K562 (cell line): Measurements from ENCODE around the gene DCN. TPM values are rescaled to one million over a fixed set of nuclear protein-coding genes. Genes with fewer than 3 reads are reported as not detected.

ENCODE experiments used
- ATAC-seq: fragments of 200-7000 bp; cut with Tn5 transposase; 3 replicates; pipeline ENCODE4 v1.9.1; 2020; ENCODE audit warnings: moderate library complexity
- BruUV-seq: library from RNA; stranded (reverse); fragments of 400-500 nt; replicated peaks from 2 replicates; lab custom pipeline; 2021; lab: Mats Ljungman, UMichigan
- CTCF ChIA-PET: fragments of 300-600 bp; formaldehyde crosslinking; extraction: SDS; loops from one replicate; lab custom pipeline; 2021; ENCODE audit warnings: low intra/inter-chr PET ratio; lab: Yijun Ruan, JAX
- POLR2A ChIA-PET: fragments of 300-600, 350-650 bp; sonication (Branson Sonifier 250); formaldehyde crosslinking; extraction: SDS; loops from one replicate; lab custom pipeline; 2021; ENCODE audit warnings: antibody characterized with exemption, inconsistent platforms; lab: Yijun Ruan, JAX
- DNase-seq, 4 experiments: peaks; one replicate each; pipeline versions ENCODE4 v3.0.0 to v3.0.0-alpha.2; 2011 to 2018; ENCODE audit warnings: low spot score in 3 of 4, mixed read lengths in 3 of 4; ENCODE audit errors: extremely low read depth in 1 of 4
- FAIRE-seq: peaks from 2 replicates; lab custom pipeline; 2011; peaks lifted over from hg19 to GRCh38; lab: Jason Lieb, UNC
- H2AFZ ChIP-seq: 2 replicates; pipeline ENCODE4 v1.6.0; 2011; ENCODE audit warnings: low read depth, low read length, control low read depth, inconsistent platforms
- H3K27ac ChIP-seq: fragments of 200-600 bp; 3 replicates; pipeline ENCODE4 v1.8.0; 2011; ENCODE audit warnings: low read depth, mild to moderate bottlenecking, control low read depth, inconsistent platforms, low read length, moderate library complexity, mixed read lengths; ENCODE audit errors: extremely low read depth
- H3K27me3 ChIP-seq, 2 experiments: fragments of 300-600 bp in 1 of 2; 2 replicates in 1 of 2; 3 replicates in 1 of 2; pipeline versions ENCODE4 v1.6.0 to v1.8.0; 2011; ENCODE audit warnings: inconsistent platforms in 2 of 2, low read length in 2 of 2, mild to moderate bottlenecking in 1 of 2, mixed read lengths in 1 of 2, moderate library complexity in 1 of 2; ENCODE audit not compliant: control insufficient read depth in 2 of 2, insufficient read depth in 2 of 2
- H3K36me3 ChIP-seq: fragments of 300-600 bp; 3 replicates; pipeline ENCODE4 v1.8.0; 2011; ENCODE audit warnings: mild to moderate bottlenecking, low read length, inconsistent platforms; ENCODE audit not compliant: control insufficient read depth, insufficient read depth
- H3K4me1 ChIP-seq, 2 experiments: fragments of 200-600 bp in 1 of 2; replicated peaks in 1 of 2; 2 replicates in 1 of 2; 3 replicates in 1 of 2; pipeline versions ENCODE4 v1.5.1 to v1.8.0; 2011; ENCODE audit warnings: inconsistent platforms in 2 of 2, low read length in 2 of 2, mild to moderate bottlenecking in 1 of 2, mixed read lengths in 1 of 2, moderate library complexity in 1 of 2; ENCODE audit not compliant: control insufficient read depth in 2 of 2, insufficient read depth in 2 of 2
- H3K4me2 ChIP-seq: 2 replicates; pipeline ENCODE4 v1.6.1; 2011; ENCODE audit warnings: low read length, control low read depth, inconsistent platforms, mixed read lengths; ENCODE audit not compliant: insufficient read depth
- H3K4me3 ChIP-seq: fragments of 200-600 bp; sonication (generic), shearing (Covaris generic); 2 replicates; pipeline ENCODE4 v1.5.1; 2016; ENCODE audit warnings: control low read depth, inconsistent platforms
- H3K79me2 ChIP-seq: fragments of 200-600 bp; 3 replicates; pipeline ENCODE4 v1.8.0; 2011; ENCODE audit warnings: low read length, inconsistent platforms; ENCODE audit not compliant: control insufficient read depth, insufficient read depth
- H3K9ac ChIP-seq, 2 experiments: 2 replicates each; pipeline versions ENCODE4 v1.6.0 to v1.6.1; 2011; ENCODE audit warnings: low read depth in 2 of 2, low read length in 2 of 2, control low read depth in 1 of 2, inconsistent platforms in 1 of 2, mild to moderate bottlenecking in 1 of 2, mixed read lengths in 1 of 2; ENCODE audit not compliant: insufficient read depth in 1 of 2
- H3K9me1 ChIP-seq: one replicate; pipeline ENCODE4 v1.6.0; 2011; ENCODE audit warnings: inconsistent platforms, mild to moderate bottlenecking, low read length, moderate library complexity; ENCODE audit not compliant: control insufficient read depth, insufficient read depth
- H3K9me3 ChIP-seq: replicated peaks from 2 replicates; pipeline ENCODE4 v1.5.1; 2011; ENCODE audit warnings: low read depth, low read length, inconsistent platforms; ENCODE audit not compliant: control insufficient read depth, insufficient read depth
- H4K20me1 ChIP-seq: replicated peaks from 2 replicates; pipeline ENCODE4 v1.6.1; 2011; ENCODE audit warnings: low read length, inconsistent platforms, mixed read lengths; ENCODE audit not compliant: control insufficient read depth, insufficient read depth
- ADNP ChIP-seq: fragments of 200-800 bp; sonication (Bioruptor generic); IDR thresholded peaks from 2 replicates; pipeline ENCODE4 v1.6.1; 2016; ENCODE audit warnings: missing genetic modification characterization, missing compliant biosample characterization
- ARID1B ChIP-seq: fragments of 450-650 bp; IDR thresholded peaks from 2 replicates; pipeline ENCODE4 v1.6.1; 2016; ENCODE audit warnings: antibody characterized with exemption, mild to moderate bottlenecking, inconsistent platforms
- BACH1 ChIP-seq: fragments of 200-800 bp; sonication (Bioruptor generic); IDR thresholded peaks from 2 replicates; pipeline ENCODE4 v1.6.1; 2016; ENCODE audit warnings: missing genetic modification characterization, missing compliant biosample characterization
- BCL6 ChIP-seq: fragments of 250-450 bp; sonication (Bioruptor Pico); IDR thresholded peaks from 2 replicates; pipeline ENCODE4 v1.4.0; 2020
- ETS1 ChIP-seq: conservative IDR thresholded peaks from 2 replicates; pipeline ENCODE4 v1.6.1; 2011; ENCODE audit warnings: low read depth, mild to moderate bottlenecking, low read length; ENCODE audit not compliant: control insufficient read depth
- FOXJ3 ChIP-seq: sonication (generic); formaldehyde crosslinking; IDR thresholded peaks from 2 replicates; pipeline ENCODE4 v1.4.0; 2020; ENCODE audit warnings: mild to moderate bottlenecking, missing genetic modification reagents
- HDAC3 ChIP-seq: fragments of 450-650 bp; IDR thresholded peaks from 2 replicates; pipeline ENCODE4 v1.6.1; 2018; ENCODE audit warnings: borderline replicate concordance, mild to moderate bottlenecking, moderate library complexity; ENCODE audit not compliant: partially characterized antibody
- HMG20A ChIP-seq: fragments of 450-650 bp; formaldehyde crosslinking; conservative IDR thresholded peaks from 2 replicates; pipeline ENCODE4 v1.4.0; 2020; ENCODE audit warnings: mild to moderate bottlenecking, mixed read lengths
- KDM4B ChIP-seq, 2 experiments: fragments of 450-650 bp in 1 of 2; sonication (generic) in 1 of 2; IDR thresholded peaks; 2 replicates each; pipeline ENCODE4 v1.6.1; 2016 to 2017; ENCODE audit warnings: borderline replicate concordance in 2 of 2, antibody characterized with exemption in 1 of 2, low read depth in 1 of 2, mild to moderate bottlenecking in 1 of 2
- KLF6 ChIP-seq: fragments of 250-450 bp; sonication (Bioruptor Pico); IDR thresholded peaks from 2 replicates; pipeline ENCODE4 v1.4.0; 2020; ENCODE audit warnings: mild to moderate bottlenecking, moderate library complexity, borderline replicate concordance
- MAFG ChIP-seq: fragments of 450-650 bp; conservative IDR thresholded peaks from 2 replicates; pipeline ENCODE4 v1.6.1; 2016; ENCODE audit warnings: missing genetic modification characterization, missing compliant biosample characterization
- PCBP1 ChIP-seq: fragments of 200-400 bp; formaldehyde crosslinking; IDR thresholded peaks from 2 replicates; pipeline ENCODE4 v1.6.1; 2018; ENCODE audit warnings: mild to moderate bottlenecking, low read depth, low read length; ENCODE audit not compliant: poor library complexity, severe bottlenecking
- RUNX1 ChIP-seq: sonication (generic); IDR thresholded peaks from 2 replicates; pipeline ENCODE4 v1.6.1; 2016; ENCODE audit warnings: antibody characterized with exemption, low read depth
- SMARCA4 ChIP-seq: fragments of 450-650 bp; IDR thresholded peaks from 2 replicates; pipeline ENCODE4 v1.6.1; 2016
- YY1 ChIP-seq, 3 experiments: IDR thresholded peaks; 2 replicates each; pipeline ENCODE4 v1.6.1; 2011; ENCODE audit warnings: low read length in 2 of 3, mild to moderate bottlenecking in 2 of 3, moderate library complexity in 2 of 3, borderline replicate concordance in 1 of 3, control low read depth in 1 of 3, low read depth in 1 of 3; ENCODE audit not compliant: insufficient read depth in 3 of 3, insufficient replicate concordance in 2 of 3, control insufficient read depth in 1 of 3, insufficient read length in 1 of 3; ENCODE audit errors: extremely low read depth in 1 of 3
- ZNF384 ChIP-seq: IDR thresholded peaks from 2 replicates; pipeline ENCODE4 v1.6.1; 2012; ENCODE audit warnings: low read depth, low read length, improper control_type of control experiment
- in situ Hi-C: fragments of 300-500 bp; cut with MboI; formaldehyde crosslinking; loops from 4 replicates; pipeline ENCODE4 v1.15.0; 2018; ENCODE audit warnings: inconsistent platforms, mixed read lengths
- intact Hi-C: fragments of 100-400 bp; cut with micrococcal nuclease; formaldehyde crosslinking; loops from 2 replicates; pipeline ENCODE4 v1.14.2; 2022
- polyA plus RNA-seq, 8 experiments: library from polyadenylated mRNA; depleted of rRNA in 4 of 8; stranded (reverse) in 5 of 8; unstranded in 3 of 8; fragments of >200 nt; fragmentation: Nextera tagmentation in 2 of 8; fragmentation: Illumina TruSeq in 1 of 8; extraction: Ambion mirVana in 2 of 8; extraction: Trizol in 1 of 8; gene quantifications; 2 replicates each; pipeline versions ENCODE4 v1.2.1 to v1.2.3, GENCODE V29; 2011 to 2014; ENCODE audit warnings: inconsistent platforms in 1 of 8, missing spikeins in 1 of 8
- total RNA-seq, 7 experiments: library from RNA; depleted of rRNA in 6 of 7; stranded (reverse); fragments of >200 nt in 6 of 7; fragmentation: Illumina TruSeq in 2 of 7; extraction: Trizol in 2 of 7; gene quantifications; 2 replicates each; pipeline versions ENCODE4 v1.2.1 to v1.2.3, GENCODE V29; 2011 to 2021; ENCODE audit warnings: low replicate concordance in 1 of 7
- TF ChIP-seq, protein P1 (sequence below): sonication (generic); formaldehyde crosslinking; IDR thresholded peaks from 2 replicates; pipeline ENCODE4 v1.8.0; 2023; ENCODE audit warnings: mild to moderate bottlenecking, missing genetic modification reagents
- TF ChIP-seq, protein P2 (sequence below): fragments of 450-650 bp; IDR thresholded peaks from 2 replicates; pipeline ENCODE4 v1.6.1; 2014; ENCODE audit warnings: low read depth, mild to moderate bottlenecking, moderate library complexity, borderline replicate concordance

DCN gene
- total and polyA plus RNA-seq, 9 of the 15 experiments (the other 6 are each of a cell fraction or from before 2014, with no cell fraction given), result 0.08 to 2.4 (median 0.31) TPM; not detected in 1

DNA sequence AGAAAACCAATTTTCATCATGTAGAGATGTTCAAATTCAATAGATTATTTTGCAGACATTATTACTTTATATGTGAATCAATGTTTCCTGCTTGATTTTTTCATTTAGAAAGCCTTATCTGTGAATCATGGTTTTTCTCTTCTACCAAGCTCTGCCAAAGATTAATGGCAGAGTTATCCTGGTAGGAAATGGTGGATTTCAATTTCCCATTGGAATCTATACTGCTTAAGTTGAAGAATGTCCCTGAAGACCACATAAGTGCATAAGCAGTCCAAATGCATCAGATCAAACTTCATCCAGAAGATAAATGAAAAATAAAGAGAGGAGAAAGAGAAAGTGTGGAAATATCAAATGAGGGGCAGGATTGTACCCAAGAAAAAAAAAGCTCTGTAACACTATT, 76.3 kb downstream of the DCN start:
- Histone ChIP-seq H3K4me1 (no peaks in the 10 kb centered on the region), H3K4me2 (no peak overlapping the region), H3K27me3 (no peaks in the 10 kb centered on the region), H3K36me3 (no peaks in the 10 kb centered on the region), H3K4me3 (no peak overlapping the region), H3K9me1 (no peaks in the 10 kb centered on the region), H3K79me2 (no peaks in the 10 kb centered on the region), H2AFZ (no peak overlapping the region), H3K9me3 (no peaks in the 10 kb centered on the region), H3K27ac (no peak overlapping the region), H3K9ac (no peak overlapping the region), H4K20me1 (no peaks in the 10 kb centered on the region)
- in situ Hi-C loops, result no loop called here
- ATAC-seq (no peak), FAIRE-seq (no peak), DNase-seq (no peak)
- POLR2A ChIA-PET, result no interaction called here
- CTCF ChIA-PET, result no interaction called here
- no TSS peak for BruUV-seq
- intact Hi-C loops, result loop anchor here (5.0 to 10.0 kb wide), 2 partner anchors 129 to 219 kb away; no protein-coding TSS in a partner anchor
- TF ChIP-seq FOXJ3 (CRISPR knock-in tag) (no peak), ADNP (no peak), BACH1 (tag) (no peak), BCL6 (CRISPR knock-in tag) (no peak), ETS1 (no peak), RUNX1 (no peak), ARID1B (no peak), HMG20A (CRISPR knock-in tag) (no peak), KDM4B (IDR thresholded peaks at IDR 0.05; ENCODE audit: borderline replicate concordance in 2 of 2, low read depth in 1 of 2) (no peak), HDAC3 (no peak), ZNF384 (no peak), KLF6 (CRISPR knock-in tag) (no peak), SMARCA4 (no peak), PCBP1 (no peak), YY1 (IDR thresholded peaks at IDR 0.05; ENCODE audit: borderline replicate concordance in 1 of 3, control insufficient read depth in 1 of 3, extremely low read depth in 1 of 3, insufficient read depth in 3 of 3, insufficient read length in 1 of 3, insufficient replicate concordance in 2 of 3, low read depth in 1 of 3, low read length in 2 of 3) (no peak), MAFG (tag) (no peak)
- TF ChIP-seq, protein P1, sequence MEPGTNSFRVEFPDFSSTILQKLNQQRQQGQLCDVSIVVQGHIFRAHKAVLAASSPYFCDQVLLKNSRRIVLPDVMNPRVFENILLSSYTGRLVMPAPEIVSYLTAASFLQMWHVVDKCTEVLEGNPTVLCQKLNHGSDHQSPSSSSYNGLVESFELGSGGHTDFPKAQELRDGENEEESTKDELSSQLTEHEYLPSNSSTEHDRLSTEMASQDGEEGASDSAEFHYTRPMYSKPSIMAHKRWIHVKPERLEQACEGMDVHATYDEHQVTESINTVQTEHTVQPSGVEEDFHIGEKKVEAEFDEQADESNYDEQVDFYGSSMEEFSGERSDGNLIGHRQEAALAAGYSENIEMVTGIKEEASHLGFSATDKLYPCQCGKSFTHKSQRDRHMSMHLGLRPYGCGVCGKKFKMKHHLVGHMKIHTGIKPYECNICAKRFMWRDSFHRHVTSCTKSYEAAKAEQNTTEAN (CRISPR knock-in tag), result no peak
- TF ChIP-seq, protein P2, sequence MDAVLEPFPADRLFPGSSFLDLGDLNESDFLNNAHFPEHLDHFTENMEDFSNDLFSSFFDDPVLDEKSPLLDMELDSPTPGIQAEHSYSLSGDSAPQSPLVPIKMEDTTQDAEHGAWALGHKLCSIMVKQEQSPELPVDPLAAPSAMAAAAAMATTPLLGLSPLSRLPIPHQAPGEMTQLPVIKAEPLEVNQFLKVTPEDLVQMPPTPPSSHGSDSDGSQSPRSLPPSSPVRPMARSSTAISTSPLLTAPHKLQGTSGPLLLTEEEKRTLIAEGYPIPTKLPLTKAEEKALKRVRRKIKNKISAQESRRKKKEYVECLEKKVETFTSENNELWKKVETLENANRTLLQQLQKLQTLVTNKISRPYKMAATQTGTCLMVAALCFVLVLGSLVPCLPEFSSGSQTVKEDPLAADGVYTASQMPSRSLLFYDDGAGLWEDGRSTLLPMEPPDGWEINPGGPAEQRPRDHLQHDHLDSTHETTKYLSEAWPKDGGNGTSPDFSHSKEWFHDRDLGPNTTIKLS, result no peak
